Duodenal mucosa (tissue), 2 donors: Measurements from ENCODE around the gene RASA3.

Experiments
- H3K27ac ChIP-seq: one replicate; pipeline ENCODE4 v1.7.0; 2013; ENCODE audit warnings: low read depth, low read length
- H3K27me3 ChIP-seq, 2 donors: one replicate each; pipeline ENCODE4 v1.7.0; 2013; ENCODE audit warnings: low read length in 2 of 2, control low read depth in 1 of 2; ENCODE audit not compliant: insufficient read depth in 2 of 2, control insufficient read depth in 1 of 2
- H3K36me3 ChIP-seq, 2 donors: one replicate each; pipeline ENCODE4 v1.7.0; 2013; ENCODE audit warnings: low read length in 2 of 2, control low read depth in 1 of 2; ENCODE audit not compliant: insufficient read depth in 2 of 2, control insufficient read depth in 1 of 2
- H3K4me1 ChIP-seq, 2 donors: one replicate each; pipeline ENCODE4 v1.7.0; 2013; ENCODE audit warnings: low read length in 2 of 2, control low read depth in 1 of 2; ENCODE audit not compliant: insufficient read depth in 2 of 2, control insufficient read depth in 1 of 2
- H3K4me3 ChIP-seq, 2 donors: one replicate each; pipeline ENCODE4 v1.7.0; 2013; ENCODE audit warnings: low read length in 2 of 2, low read depth in 1 of 2
- H3K9ac ChIP-seq, 2 donors: one replicate each; pipeline ENCODE4 v1.7.0; 2013; ENCODE audit warnings: low read length in 2 of 2, low read depth in 1 of 2
- H3K9me3 ChIP-seq, 2 donors: one replicate each; pipeline ENCODE4 v1.7.0; 2013; ENCODE audit warnings: low read length in 2 of 2, control low read depth in 1 of 2; ENCODE audit not compliant: control insufficient read depth in 1 of 2

The RASA3 gene

DNA sequence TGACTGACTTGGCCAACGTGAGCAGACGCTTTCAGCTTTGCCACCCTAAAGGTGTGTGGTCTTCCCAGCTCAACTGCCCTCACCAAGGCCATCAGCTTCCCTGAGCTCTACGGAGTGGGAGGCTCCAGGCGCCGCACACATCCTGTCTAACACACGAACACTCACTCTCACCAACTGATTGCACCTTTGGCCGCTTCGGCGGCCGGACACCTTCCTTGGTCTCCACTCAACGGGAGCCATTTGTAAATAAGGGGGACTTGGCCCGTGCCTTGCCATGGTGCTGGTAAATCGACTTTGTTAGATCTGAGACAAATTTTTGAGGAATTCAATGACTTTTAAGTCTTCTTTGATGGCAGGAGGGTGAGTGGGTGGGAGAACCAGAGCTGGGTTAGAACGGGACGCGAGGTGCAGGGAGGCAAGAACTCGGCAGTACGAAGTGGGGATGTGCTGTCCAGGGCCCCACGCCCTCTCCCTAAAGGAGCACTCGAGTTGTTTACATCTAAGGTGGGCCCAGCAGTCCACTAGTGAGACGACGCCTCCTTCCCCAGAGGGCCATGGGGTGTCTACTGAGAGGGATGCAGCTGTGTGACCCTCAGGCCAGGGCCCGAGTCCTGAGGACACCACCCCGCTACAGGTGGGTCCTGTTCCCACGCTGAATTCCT lies 163.0 kb downstream of the RASA3 start:
- H3K27ac ChIP-seq, result no peak overlapping the region
- no peak overlapping the region for H3K9ac ChIP-seq
- no peaks in the 10 kb centered on the region for H3K36me3 ChIP-seq
- H3K4me3 ChIP-seq, result no peak overlapping the region
- H3K4me1 ChIP-seq, result peaks cover 18 to 20% of the 10 kb centered on the region in 2 donors
- H3K9me3 ChIP-seq, result no peaks in the 10 kb centered on the region
- H3K27me3 ChIP-seq, result no peaks in the 10 kb centered on the region

DNA sequence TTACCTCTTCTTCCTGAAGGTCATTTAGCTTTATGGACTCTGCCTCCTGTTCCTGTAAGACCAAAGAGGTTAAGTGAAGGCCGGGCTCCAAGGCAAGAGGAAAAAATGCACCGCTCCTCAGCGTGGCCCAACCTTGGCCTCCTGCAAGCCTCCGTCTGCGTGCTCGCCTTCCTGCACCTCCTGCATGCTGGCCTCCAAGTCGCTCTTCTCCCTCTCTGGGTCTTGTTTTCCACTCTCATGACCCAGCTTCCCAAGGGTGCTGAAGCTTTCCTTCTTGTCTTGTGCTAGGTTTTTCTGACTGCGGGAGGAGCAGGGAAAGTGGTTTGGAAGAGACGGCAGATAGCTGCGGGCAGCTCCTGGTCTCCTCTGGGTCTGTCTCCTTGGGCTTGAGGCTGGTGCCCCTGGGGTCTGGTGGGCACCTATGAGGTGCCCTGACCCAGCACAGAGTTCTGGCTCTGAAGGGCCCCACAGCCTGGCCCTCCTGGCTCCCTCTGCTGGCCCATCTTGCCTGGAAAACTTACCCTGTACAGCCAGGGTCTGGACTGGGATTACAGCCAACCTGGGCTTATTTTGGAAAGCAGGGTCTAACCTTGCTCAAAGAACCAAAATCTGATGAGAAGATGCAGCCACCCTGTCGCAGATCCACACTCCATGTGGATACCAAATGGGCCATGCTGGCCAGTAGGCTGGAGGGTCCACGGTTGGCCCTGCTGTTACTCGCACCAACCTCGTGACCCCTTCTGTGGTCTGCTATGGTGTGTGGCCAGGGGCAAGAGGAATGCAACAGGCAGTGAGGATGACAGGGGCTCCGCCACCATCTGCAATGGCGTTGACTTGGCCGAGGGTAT lies 163.7 kb downstream of the RASA3 start:
- H3K27ac ChIP-seq, result no peak overlapping the region
- no peaks in the 10 kb centered on the region for H3K9me3 ChIP-seq
- no peaks in the 10 kb centered on the region for H3K36me3 ChIP-seq
- no peak overlapping the region for H3K4me3 ChIP-seq
- no peaks in the 10 kb centered on the region for H3K27me3 ChIP-seq
- no peak overlapping the region for H3K9ac ChIP-seq
- peaks cover 17 to 20% of the 10 kb centered on the region in 2 donors for H3K4me1 ChIP-seq

DNA sequence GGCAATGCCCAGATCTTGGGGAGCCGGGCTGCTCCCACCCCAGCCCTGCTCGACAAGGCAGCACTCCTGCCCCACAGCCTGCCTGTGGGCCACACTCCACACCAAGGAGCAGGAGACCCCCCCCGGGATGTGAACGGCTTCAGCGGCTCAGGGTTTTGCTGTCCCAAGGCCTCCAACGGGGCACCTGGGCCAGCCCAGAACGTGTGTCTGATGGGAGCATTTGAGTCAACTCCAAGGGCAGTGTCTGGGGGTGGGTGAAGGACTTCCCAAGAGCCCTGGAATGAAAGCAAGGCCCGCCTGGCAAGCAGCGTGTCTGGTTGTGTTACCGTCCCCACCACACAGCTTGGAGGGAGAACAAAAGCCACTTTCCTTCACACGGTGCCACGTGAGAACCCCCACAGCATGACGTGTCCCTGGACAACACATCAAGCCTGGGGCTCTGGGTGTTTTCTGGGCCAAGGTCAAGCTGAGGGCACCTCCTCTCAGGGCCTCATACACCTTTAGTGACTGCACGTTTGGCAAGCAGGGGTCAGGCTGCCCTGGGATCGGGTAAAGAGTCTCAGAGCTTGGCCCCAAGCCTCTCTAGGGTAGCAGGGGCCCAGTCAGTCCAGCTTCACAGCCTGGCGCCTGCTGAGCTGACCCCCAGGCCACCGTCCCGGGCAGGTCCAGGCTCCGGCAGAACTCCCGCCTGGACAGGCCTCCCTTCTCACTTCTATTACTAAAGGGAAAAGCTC lies 164.5 kb downstream of the RASA3 start:
- Histone ChIP-seq H3K36me3 (no peaks in the 10 kb centered on the region), H3K9ac (no peak overlapping the region), H3K27ac (no peak overlapping the region)

DNA sequence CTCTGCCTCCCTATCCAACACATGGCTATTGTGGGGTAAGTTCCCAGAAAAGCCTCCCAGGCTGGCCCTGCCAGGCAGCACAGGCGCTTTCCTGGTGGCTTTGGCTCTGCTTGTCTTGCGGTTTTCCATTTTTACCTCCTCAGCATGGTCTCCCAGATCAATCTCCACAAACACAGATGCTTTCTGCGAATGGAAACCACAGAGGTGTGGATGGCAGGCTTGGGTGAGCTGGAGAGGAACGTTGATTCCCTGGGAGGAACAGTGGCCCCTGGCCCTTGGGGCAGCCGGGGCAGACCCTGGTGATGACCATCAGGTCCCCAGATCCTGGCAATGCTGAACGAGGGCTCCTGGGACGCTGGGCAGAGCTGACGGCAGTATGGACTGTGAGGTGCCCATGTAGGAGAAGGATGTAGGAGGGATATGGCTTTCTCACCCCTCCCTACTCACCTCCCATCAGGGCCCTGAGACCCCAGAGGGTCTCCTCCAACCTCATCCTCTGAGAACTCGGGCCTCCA lies 165.2 kb downstream of the RASA3 start:
- Histone ChIP-seq H3K4me3 (no peak overlapping the region), H3K9ac (no peak overlapping the region), H3K36me3 (no peaks in the 10 kb centered on the region), H3K27me3 (no peaks in the 10 kb centered on the region), H3K9me3 (no peaks in the 10 kb centered on the region), H3K4me1 (peaks cover 17 to 20% of the 10 kb centered on the region in 2 donors), H3K27ac (no peak overlapping the region)

More for the DNA sequence above, 164.5 kb downstream of the RASA3 start:
- Histone ChIP-seq H3K9me3 (no peaks in the 10 kb centered on the region), H3K4me3 (no peak overlapping the region), H3K4me1 (peaks cover 17 to 20% of the 10 kb centered on the region in 2 donors), H3K27me3 (no peaks in the 10 kb centered on the region)

DNA sequence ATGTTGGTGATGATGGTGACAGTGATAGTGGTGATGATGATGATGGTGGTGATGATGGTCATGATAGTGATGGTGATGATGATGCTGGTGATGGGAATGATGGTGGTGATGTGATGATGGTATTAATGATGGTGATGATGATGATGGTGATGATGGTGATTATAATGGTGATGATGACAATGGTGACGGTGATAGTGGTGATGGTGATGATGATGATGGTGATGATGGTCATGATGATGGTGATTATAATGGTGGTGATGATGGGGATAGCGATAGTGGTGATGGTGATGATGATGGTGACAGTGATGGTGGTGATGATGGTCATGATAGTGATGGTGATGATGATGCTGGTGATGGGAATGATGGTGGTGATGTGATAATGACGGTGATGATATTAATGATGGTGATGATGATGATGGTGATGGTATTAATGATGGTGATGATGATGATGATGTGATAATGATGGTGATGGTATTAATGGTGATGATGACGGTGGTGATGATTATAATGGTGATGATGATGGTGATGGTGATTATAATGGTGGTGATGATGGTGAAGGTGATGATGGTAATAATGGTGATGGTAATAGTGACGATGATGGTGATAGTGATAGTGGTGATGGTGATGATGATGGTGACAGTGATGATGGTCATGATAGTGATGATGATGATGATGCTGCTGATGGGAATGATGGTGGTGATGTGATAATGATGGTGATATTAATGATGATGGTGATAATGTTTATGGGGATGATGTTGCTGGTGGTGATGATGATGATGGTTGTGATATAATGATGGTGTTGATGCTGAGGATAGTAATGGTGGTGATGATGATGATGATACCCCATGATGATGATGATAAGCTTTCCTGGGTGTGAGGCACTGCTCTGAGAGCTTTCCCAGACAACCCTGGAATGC lies 166.2 kb downstream of the RASA3 start:
- Histone ChIP-seq H3K27me3 (no peaks in the 10 kb centered on the region), H3K9ac (no peak overlapping the region), H3K27ac (no peak overlapping the region), H3K36me3 (no peaks in the 10 kb centered on the region), H3K4me1 (peaks cover 14% of the 10 kb centered on the region in 2 donors), H3K9me3 (no peaks in the 10 kb centered on the region), H3K4me3 (no peak overlapping the region)

- no peak overlapping the region for H3K9ac ChIP-seq
Observed at GRCh38 chr13:113965383-113965874, 167.0 kb downstream of the RASA3 start.

DNA sequence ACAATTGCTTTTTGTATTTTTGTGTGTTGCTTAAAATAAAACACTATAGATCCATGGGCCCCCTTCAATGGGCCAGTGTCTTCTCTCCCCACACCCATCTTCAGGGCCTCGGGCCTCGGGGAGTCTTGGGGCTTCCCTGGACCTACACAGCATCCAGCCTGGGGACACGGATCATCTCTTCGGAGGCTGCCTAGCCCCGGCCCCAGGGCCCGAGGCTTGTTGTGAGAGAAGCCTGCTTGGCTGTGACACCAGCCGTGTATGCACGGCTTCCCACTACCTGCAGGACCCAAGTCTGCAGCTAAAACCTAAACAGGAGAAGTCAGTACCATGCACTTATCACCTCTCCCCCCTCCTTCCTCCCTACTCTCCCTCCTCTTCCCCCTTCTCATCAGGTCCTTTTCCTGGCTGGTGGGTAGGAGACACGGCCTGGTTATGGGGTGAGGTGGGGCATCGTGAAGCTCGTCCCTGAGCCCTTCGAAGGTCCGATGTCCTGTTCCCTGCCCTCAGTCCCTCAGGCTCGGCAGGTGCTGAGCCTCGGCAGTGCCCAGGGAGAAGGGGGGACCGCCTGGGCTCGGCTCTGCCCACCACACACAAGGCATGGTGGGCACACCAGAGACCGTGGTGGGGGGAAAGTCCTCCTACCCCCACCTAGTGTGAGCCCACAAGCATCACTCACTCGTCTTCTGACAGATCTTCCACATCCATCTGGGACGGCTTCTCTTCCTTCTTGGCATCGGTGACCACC lies 168.0 kb downstream of the RASA3 start:
- H3K9ac ChIP-seq, result no peak overlapping the region
- H3K9me3 ChIP-seq, result peaks cover 0 to 6% of the 10 kb centered on the region in 2 donors
- no peak overlapping the region for H3K4me3 ChIP-seq
- no peaks in the 10 kb centered on the region for H3K27me3 ChIP-seq
- no peaks in the 10 kb centered on the region for H3K4me1 ChIP-seq
- H3K36me3 ChIP-seq, result no peaks in the 10 kb centered on the region
- H3K27ac ChIP-seq, result no peak overlapping the region

More at GRCh38 chr13:113965383-113965874, 167.0 kb downstream of the RASA3 start:
- H3K9me3 ChIP-seq, result peaks cover 0 to 3% of the 10 kb centered on the region in 2 donors
- no peak overlapping the region for H3K27ac ChIP-seq
- no peaks in the 10 kb centered on the region for H3K27me3 ChIP-seq
- no peaks in the 10 kb centered on the region for H3K36me3 ChIP-seq
- no peak overlapping the region for H3K4me3 ChIP-seq
- H3K4me1 ChIP-seq, result peaks cover 7% of the 10 kb centered on the region in 2 donors

DNA sequence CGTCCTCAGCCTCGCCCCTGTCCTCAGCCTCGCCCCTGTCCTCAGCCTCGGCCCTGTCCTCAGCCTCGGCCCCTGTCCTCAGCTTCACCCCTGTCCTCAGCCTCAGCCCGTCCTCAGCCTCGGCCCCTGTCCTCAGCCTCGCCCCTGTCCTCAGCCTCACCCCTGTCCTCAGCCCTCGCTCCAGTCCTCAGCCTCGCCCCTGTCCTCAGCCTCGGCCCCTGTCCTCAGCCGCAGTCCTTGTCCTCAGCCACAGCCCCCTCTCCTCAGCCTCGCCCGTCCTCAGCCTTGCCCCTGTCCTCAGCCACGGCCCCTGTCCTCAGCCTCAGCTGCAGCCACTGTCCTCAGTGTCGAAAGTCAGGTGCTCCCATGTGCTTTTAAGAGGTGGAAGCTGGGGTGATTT lies 169.0 kb downstream of the RASA3 start:
- H3K4me1 ChIP-seq, result no peaks in the 10 kb centered on the region
- no peak overlapping the region for H3K4me3 ChIP-seq
- H3K9me3 ChIP-seq, result peaks cover 0 to 9% of the 10 kb centered on the region in 2 donors
- H3K36me3 ChIP-seq, result no peaks in the 10 kb centered on the region
- H3K27ac ChIP-seq, result no peak overlapping the region
- no peaks in the 10 kb centered on the region for H3K27me3 ChIP-seq
- H3K9ac ChIP-seq, result no peak overlapping the region

DNA sequence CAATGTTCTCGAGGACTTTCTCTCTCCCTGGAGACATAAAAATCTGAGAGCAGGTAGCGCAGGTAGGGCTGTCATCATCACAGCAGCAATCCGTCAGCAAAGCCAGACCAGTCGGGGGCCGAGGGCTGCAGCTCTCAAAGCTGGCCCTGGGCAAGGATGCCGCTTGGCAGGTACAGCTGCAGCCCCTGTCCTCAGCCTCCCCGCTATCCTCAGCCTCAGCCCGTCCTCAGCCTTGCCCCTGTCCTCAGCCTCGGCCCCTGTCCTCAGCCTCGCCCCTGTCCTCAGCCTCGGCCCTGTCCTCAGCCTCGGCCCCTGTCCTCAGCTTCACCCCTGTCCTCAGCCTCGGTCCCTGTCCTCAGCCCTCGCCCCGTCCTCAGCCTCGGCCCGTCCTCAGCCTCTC lies 169.4 kb downstream of the RASA3 start:
- Histone ChIP-seq H3K27me3 (no peaks in the 10 kb centered on the region), H3K36me3 (no peaks in the 10 kb centered on the region), H3K9ac (no peak overlapping the region), H3K4me1 (no peaks in the 10 kb centered on the region), H3K4me3 (no peak overlapping the region), H3K27ac (no peak overlapping the region), H3K9me3 (peaks cover 0 to 9% of the 10 kb centered on the region in 2 donors)
